Measurements from ENCODE around the gene AKAP8L. TPM values are rescaled to one million over a fixed set of nuclear protein-coding genes. Genes with fewer than 3 reads are reported as not detected.

AKAP8L gene
- total RNA-seq, result 100 to 1,000 TPM; 105 to 124 TPM

DNA sequence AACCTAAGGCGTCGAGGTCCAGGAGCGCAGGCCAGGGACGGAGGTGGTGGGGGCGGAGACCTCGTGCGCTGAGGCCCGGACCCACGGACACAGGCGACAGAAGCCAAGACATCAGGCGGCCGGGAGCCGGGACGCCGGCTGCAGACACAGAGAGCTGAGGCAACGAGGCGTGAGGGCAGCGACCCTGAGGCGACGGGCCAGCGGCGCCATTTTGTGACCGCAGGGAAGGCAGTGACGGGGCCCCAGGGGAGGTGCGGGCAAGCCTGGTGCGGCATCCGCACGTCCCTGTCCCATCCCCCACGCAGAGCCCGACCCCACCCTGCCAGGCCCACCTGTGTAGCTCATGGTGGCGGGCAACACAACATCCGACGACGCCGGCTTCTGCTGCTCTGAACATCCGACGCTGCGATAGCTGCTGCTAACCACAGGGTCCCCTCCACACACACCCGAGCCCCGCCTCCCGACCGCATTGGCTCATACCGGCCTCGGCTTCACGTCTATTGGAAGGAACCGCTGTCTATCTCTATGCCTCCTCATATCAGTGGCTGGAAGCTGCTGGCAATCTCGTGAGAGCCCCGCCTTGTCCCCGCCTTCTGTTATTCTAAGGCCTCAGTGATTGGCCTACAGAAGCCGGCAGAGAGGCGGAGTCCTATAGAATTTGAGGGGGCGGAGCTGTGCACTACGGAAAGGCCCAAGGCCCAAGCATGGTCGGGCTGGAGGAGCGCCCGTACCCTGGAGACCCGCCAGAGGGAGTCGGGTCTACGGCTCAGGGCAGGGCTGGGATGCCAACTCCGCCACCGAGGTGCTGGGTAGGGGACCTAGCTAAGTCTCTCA is at the start of gene AKAP8L:
TSS of gene AKAP8L (minus strand) at position 410 of the 834 bp plus-strand sequence. CDS start at position 345, 65 bp downstream.
- peak within 1 kb of the TSS; percentile 97 for H3K27ac Mint-ChIP-seq
- H3K27me3 Mint-ChIP-seq (ENCODE audit: low read depth), result no peaks in the 10 kb centered on the region
- peak within 1 kb of the TSS; percentile 91 to 98 for H3K4me3 Mint-ChIP-seq
- peaks cover 16 to 23% of the 10 kb centered on the region in 2 donors for H3K36me3 Mint-ChIP-seq (ENCODE audit: insufficient read depth in 2 of 2)
- peaks cover 46% of the 10 kb centered on the region for H3K4me1 Mint-ChIP-seq (ENCODE audit: low read depth)
- peak; percentile 97 to 100 for DNase-seq
- no peaks in the 10 kb centered on the region for H3K9me3 Mint-ChIP-seq
- peak; percentile 96 to 97 for ATAC-seq (replicated peaks in 1 of 2)

GRCh38 chr19:15467734-15468214 is 49.0 kb upstream of the AKAP8L start:
- peaks cover 57% of the 10 kb centered on the region for H3K4me1 Mint-ChIP-seq (ENCODE audit: low read depth)

DNA sequence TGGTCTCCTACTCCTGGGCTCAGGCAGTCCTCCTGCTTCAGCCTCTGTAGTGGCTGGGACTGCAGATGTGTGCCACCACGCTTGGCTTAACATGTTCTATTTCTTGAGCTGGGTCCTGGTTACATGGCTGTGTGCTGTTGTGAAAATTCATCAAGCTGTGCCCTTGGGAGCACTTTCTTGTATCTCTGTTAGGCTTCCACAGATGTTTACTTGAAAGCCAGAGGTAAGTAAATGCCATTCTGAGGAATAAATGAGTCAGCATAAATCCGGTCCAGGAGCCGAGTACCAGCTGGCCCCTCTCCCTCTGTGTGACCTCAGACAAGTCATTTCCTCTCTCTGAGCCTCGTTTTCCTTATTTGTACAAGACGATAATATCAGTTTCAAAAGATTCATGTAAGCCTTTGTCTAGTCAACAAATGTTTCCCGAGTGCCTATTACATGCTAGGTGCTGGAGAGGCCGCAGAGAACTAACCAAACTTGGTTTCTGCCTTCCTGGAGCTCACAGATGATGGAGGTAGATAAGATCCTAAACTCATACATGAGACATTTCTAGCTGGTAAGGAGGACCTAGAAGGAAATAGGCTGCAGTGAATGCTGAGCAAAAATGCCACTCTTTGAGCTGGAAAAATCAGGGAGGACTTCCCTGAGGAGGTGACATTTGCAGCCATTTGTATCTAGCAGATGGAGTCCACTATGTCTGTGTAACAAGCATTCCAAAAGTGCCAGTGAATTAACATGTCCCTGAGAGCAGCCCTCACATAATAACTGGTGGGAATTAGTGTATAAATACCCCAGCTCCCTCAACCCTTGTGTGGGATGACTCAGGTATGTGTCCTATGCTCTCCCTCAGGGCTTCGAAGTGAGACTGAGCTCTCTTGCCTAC is 48.3 kb upstream of the AKAP8L start:
- H3K27ac Mint-ChIP-seq, result peak overlapping the region; percentile 79
- ATAC-seq (replicated peaks in 1 of 2) (peak; percentile 74), DNase-seq (peak; percentile 69 to 72)
- peaks cover 11% of the 10 kb centered on the region for H3K27me3 Mint-ChIP-seq (ENCODE audit: low read depth)
- no peaks in the 10 kb centered on the region for H3K9me3 Mint-ChIP-seq
- H3K4me1 Mint-ChIP-seq (ENCODE audit: low read depth), result peaks cover 63% of the 10 kb centered on the region
- peak overlapping the region; percentile 73 for H3K4me3 Mint-ChIP-seq
- H3K36me3 Mint-ChIP-seq (ENCODE audit: insufficient read depth in 2 of 2), result peaks cover 4 to 6% of the 10 kb centered on the region in 2 donors

More at GRCh38 chr19:15467734-15468214, 49.0 kb upstream of the AKAP8L start:
- peak overlapping the region; percentile 90 for H3K27ac Mint-ChIP-seq
- ATAC-seq (replicated peaks in 1 of 2), result no peak
- peak overlapping the region; percentile 69 to 73 for H3K4me3 Mint-ChIP-seq
- no peak for DNase-seq
- H3K9me3 Mint-ChIP-seq, result no peaks in the 10 kb centered on the region
- peaks cover 4 to 6% of the 10 kb centered on the region in 2 donors for H3K36me3 Mint-ChIP-seq (ENCODE audit: insufficient read depth in 2 of 2)
- peaks cover 11% of the 10 kb centered on the region for H3K27me3 Mint-ChIP-seq (ENCODE audit: low read depth)

DNA sequence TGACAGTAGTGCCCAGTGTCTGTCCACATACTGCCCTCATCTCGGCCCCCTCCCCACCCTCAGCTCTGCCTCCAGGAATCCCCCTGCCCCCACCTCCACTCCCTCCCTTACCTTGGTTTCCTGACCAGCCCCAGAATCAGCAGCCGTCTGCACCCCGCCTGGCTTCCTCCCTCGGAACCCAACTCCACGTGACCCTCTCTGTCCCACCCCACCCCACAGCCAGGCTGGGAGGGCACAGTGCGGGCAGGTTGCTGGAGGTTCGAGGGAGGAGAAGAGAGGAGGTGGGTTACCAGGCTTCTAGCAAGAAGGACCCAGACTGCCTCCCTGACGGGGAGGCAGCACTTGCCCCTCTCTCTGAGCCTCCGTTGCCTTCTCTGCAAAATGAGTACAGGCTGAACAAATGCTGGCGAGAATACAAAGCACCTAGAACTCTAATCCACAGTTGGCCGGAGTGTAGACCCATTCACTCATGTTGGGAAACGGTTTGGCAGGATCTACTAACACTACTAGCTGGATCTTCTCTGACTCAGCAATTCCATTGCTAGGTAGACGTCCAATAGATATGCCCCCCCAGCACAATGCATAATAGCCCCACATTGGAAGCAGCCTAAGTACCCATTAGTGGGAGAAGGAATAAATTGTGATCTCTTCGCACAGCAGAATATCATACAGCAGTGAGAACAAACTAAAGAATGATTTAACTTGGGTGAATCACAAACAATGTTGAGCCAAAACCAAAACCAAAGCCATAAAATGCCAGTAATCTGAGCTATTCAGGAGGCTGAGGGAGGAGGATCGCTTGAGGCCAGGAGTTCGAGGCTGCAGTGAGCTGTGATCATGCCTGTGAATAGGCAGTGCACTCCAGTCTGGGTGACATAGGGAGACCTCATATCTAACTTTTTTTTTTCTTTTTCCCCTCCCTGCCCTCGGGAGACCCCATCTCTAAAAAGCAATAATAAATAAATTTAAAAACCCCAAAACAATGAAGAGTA is 45.9 kb upstream of the AKAP8L start, which contains the start of gene RASAL3:
TSS of gene RASAL3 (minus strand) at position 151 of the 992 bp plus-strand sequence. CDS start 186 bp downstream, outside the sequence.
- Mint-ChIP-seq H3K36me3 (ENCODE audit: insufficient read depth in 2 of 2) (peaks cover 5 to 10% of the 10 kb centered on the region in 2 donors), H3K27ac (peak within 1 kb of the TSS; percentile 99), H3K9me3 (no peaks in the 10 kb centered on the region), H3K27me3 (ENCODE audit: low read depth) (peaks cover 11% of the 10 kb centered on the region), H3K4me3 (peak within 1 kb of the TSS; percentile 91 to 98), H3K4me1 (ENCODE audit: low read depth) (peaks cover 67% of the 10 kb centered on the region)
- ATAC-seq (replicated peaks in 1 of 2) (peak; percentile 38 to 60), DNase-seq (peak; percentile 65 to 70)

DNA sequence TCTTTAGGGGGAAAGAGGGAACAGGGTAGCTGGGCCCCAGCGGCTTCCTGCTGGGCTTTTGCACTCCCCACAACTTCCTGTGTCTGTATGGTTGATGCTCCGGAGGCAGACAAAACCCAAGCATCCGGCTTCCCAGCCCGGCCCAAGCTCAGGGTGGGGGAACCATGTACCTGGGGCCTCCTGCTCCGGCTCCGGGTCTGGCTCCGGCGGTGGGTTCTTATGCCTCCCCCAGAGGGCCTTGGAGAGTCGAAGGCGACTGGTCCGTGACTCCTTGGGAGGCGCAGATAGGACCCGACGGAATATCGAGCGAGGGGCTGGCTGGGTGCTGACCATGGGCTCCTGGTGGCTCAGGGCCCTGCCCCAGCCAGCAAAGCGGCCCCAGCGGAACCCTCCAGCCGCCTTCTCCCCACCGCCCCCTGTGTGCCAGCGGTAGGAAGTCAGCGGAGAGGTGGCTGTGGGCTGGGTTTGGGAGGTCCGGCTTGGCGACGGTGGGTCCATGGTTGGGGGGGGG is 45.1 kb upstream of the AKAP8L start:
- ATAC-seq (replicated peaks in 1 of 2), result peak; percentile 72 to 78
- peak overlapping the region; percentile 99 for H3K27ac Mint-ChIP-seq

GRCh38 chr19:15461694-15462093 is 42.9 kb upstream of the AKAP8L start:
- Mint-ChIP-seq H3K4me1 (ENCODE audit: low read depth) (peaks cover 41% of the 10 kb centered on the region), H3K4me3 (peak overlapping the region; percentile 24 to 98), H3K27me3 (ENCODE audit: low read depth) (no peaks in the 10 kb centered on the region), H3K36me3 (ENCODE audit: insufficient read depth in 2 of 2) (peaks cover 9 to 14% of the 10 kb centered on the region in 2 donors), H3K27ac (peak overlapping the region; percentile 88), H3K9me3 (no peaks in the 10 kb centered on the region)
- ATAC-seq (replicated peaks in 1 of 2) (no peak), DNase-seq (no peak)

More for the DNA sequence above, 45.1 kb upstream of the AKAP8L start:
- peaks cover 64% of the 10 kb centered on the region for H3K4me1 Mint-ChIP-seq (ENCODE audit: low read depth)
- peaks cover 7 to 13% of the 10 kb centered on the region in 2 donors for H3K36me3 Mint-ChIP-seq (ENCODE audit: insufficient read depth in 2 of 2)
- H3K27me3 Mint-ChIP-seq (ENCODE audit: low read depth), result peaks cover 6% of the 10 kb centered on the region
- peak overlapping the region; percentile 91 to 98 for H3K4me3 Mint-ChIP-seq
- H3K9me3 Mint-ChIP-seq, result no peaks in the 10 kb centered on the region
- DNase-seq, result peak; percentile 79 to 81

GRCh38 chr19:15457701-15458484 is 39.1 kb upstream of the AKAP8L start:
- DNase-seq, result no peak
- Mint-ChIP-seq H3K4me3 (no peak overlapping the region), H3K27ac (no peak overlapping the region), H3K9me3 (no peaks in the 10 kb centered on the region), H3K4me1 (ENCODE audit: low read depth) (peaks cover 19% of the 10 kb centered on the region), H3K36me3 (ENCODE audit: insufficient read depth in 2 of 2) (peaks cover 13 to 27% of the 10 kb centered on the region in 2 donors), H3K27me3 (ENCODE audit: low read depth) (no peaks in the 10 kb centered on the region)
- ATAC-seq (replicated peaks in 1 of 2), result no peak

DNA sequence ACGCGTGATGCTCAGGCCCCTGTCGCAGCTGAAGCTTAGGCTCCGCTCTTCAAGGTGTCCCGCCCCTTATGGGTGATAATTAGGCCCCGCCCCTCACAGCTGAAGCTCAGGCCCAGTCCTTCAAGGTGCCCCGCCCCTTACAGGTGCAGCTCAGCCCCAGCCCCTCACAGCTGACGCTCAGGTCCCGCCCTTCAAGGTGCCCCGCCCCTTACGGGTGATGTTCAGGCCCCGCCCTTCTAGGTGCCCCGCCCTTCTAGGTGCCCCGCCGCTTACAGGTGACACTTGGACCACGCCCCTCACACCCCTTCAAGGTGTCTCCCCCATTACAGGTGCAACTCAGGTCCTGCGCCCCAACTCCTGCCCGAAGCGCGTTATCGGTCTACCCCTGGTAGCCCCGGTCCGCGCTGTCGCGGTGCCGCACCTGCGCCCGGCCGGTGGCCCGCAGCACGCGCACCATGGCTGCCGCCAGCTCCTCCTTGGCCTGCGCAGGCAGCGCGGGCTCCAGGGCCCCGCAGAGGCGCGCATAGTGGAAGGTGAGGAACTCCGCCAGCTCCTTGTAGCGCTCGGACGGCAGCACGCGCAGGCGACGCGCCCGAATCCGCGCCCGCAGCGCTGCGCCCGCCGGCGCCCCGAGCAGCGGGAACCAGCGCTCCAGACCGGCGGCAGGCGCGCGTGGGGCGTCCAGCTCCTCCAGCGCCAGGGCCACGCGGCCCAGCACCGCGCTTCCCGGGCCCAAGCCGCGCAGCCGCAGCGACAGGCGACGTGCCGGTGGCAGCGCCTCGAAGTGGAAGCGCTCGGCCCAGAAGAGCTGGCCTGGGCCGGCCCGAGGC is 38.3 kb upstream of the AKAP8L start:
- no peak overlapping the region for H3K4me3 Mint-ChIP-seq
- no peak overlapping the region for H3K27ac Mint-ChIP-seq
- H3K36me3 Mint-ChIP-seq (ENCODE audit: insufficient read depth in 2 of 2), result peaks cover 13 to 29% of the 10 kb centered on the region in 2 donors
- DNase-seq (peak in 1 of 2 donors; percentile 14), ATAC-seq (replicated peaks in 1 of 2) (peak in 1 of 2 donors; percentile 31)
- no peaks in the 10 kb centered on the region for H3K9me3 Mint-ChIP-seq
- peaks cover 12% of the 10 kb centered on the region for H3K4me1 Mint-ChIP-seq (ENCODE audit: low read depth)
- no peaks in the 10 kb centered on the region for H3K27me3 Mint-ChIP-seq (ENCODE audit: low read depth)

DNA sequence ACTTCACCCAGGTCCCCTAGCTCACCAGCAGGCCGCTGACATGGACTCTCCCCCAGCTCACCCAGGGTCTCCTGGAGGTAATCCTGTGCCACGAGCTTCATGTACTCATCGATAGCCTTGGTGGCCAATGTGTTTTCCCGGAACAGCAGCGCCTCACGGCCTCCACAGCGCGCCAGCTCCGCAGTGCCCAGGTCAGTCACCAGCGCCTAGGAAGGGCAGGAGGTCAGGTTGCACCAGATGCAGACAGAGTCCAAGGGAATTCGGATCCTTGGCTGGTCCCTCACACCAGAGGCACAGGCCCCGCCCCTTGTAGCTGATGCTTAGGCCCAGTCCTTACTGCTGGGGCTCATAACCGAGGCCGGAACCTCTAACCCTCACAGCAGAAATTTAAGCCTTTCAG is 37.7 kb upstream of the AKAP8L start:
- Mint-ChIP-seq H3K27ac (no peak overlapping the region), H3K36me3 (ENCODE audit: insufficient read depth in 2 of 2) (peaks cover 13 to 27% of the 10 kb centered on the region in 2 donors)
- no peak for DNase-seq

DNA sequence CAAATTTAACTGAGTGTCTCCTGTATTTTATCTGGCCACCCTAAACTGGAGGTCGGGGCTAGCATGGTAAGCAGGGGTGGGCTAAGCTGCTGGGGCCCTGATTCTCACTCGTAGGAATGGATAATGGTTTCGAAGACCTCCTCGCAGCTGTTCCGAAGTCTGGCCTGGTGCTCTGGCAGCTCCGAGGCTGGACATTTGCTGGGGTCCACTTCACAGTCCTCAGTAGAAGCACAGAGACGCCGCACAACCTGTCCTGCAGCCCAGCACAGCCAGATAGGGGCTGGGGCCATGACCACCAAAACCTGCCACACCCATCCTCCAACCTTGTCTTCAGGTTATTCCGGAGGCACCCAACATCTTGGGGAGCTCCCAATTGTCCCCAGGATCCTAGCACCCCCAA is 37.2 kb upstream of the AKAP8L start:
- H3K36me3 Mint-ChIP-seq (ENCODE audit: insufficient read depth in 2 of 2), result peaks cover 13 to 31% of the 10 kb centered on the region in 2 donors
- H3K27ac Mint-ChIP-seq, result no peak overlapping the region
- ATAC-seq (replicated peaks in 1 of 2) (no peak), DNase-seq (no peak)
- H3K4me1 Mint-ChIP-seq (ENCODE audit: low read depth), result peaks cover 9% of the 10 kb centered on the region
- no peaks in the 10 kb centered on the region for H3K9me3 Mint-ChIP-seq
- H3K27me3 Mint-ChIP-seq (ENCODE audit: low read depth), result no peaks in the 10 kb centered on the region
- no peak overlapping the region for H3K4me3 Mint-ChIP-seq

More for the DNA sequence above, 37.7 kb upstream of the AKAP8L start:
- ATAC-seq (replicated peaks in 1 of 2), result no peak
- H3K9me3 Mint-ChIP-seq, result no peaks in the 10 kb centered on the region
- H3K4me3 Mint-ChIP-seq, result no peak overlapping the region
- peaks cover 6% of the 10 kb centered on the region for H3K4me1 Mint-ChIP-seq (ENCODE audit: low read depth)
- no peaks in the 10 kb centered on the region for H3K27me3 Mint-ChIP-seq (ENCODE audit: low read depth)

All from activated T-cell treated with anti-CD3 and anti-CD28 coated beads, Interleukin-2, amount 50 U/mL, for 72 hours (primary cell).